ENCODE measurements around the gene AHRR. TPM values are rescaled to one million over a fixed set of nuclear protein-coding genes. Genes with fewer than 3 reads are reported as not detected.
"Not testable (repeated sequence)": the region's sequence is repeated elsewhere in the genome, so short reads cannot be mapped to it uniquely, and the experiment has no call there.

Gene AHRR
- polyA plus RNA-seq, 3 donors: 0.15 TPM; not detected in 1

GRCh38 chr5:300691-301435 is 20.7 kb upstream of the AHRR start:
- H3K9ac ChIP-seq (ENCODE audit: insufficient read depth, low read length, poor library complexity, severe bottlenecking); H3K4me3 Mint-ChIP-seq; H3K9me3 Mint-ChIP-seq; H2AFZ ChIP-seq (ENCODE audit: insufficient read depth, low read depth, low read length, poor library complexity, severe bottlenecking); H3K4me1 ChIP-seq (ENCODE audit: control insufficient read depth in 1 of 2, insufficient read depth in 2 of 2, low read length in 2 of 2); DNase-seq; H3K4me2 ChIP-seq (replicated peaks; ENCODE audit: extremely low read depth, low read length, poor library complexity, severe bottlenecking); H3K27me3 Mint-ChIP-seq (ENCODE audit: low read depth in 3 of 3); H3K79me2 ChIP-seq (ENCODE audit: insufficient read depth, low read length); H3K9me3 ChIP-seq (replicated peaks in 1 of 2; ENCODE audit: control insufficient read depth in 1 of 2, insufficient read depth in 1 of 2, low read length in 2 of 2); H3K27ac ChIP-seq (ENCODE audit: low read depth in 1 of 2, low read length in 2 of 2); H3K27me3 ChIP-seq (ENCODE audit: control insufficient read depth in 2 of 2, insufficient read depth in 2 of 2, low read length in 2 of 2); H3K4me3 ChIP-seq (replicated peaks in 1 of 3; ENCODE audit: low read depth in 2 of 3, low read length in 3 of 3); intact Hi-C loops (cut with micrococcal nuclease): not testable (repeated sequence)
- H3K27ac Mint-ChIP-seq: peak overlapping the region in 1 of 7 donors; percentile 37
- peaks cover 12% of the 10 kb centered on the region for H3K4me1 Mint-ChIP-seq
- peaks cover 67% of the 10 kb centered on the region for H4K20me1 ChIP-seq (ENCODE audit: insufficient read depth, low read length)
- 98% methylated on average over 10 of the region's 21 CpGs for WGBS (ENCODE audit: insufficient coverage)
- H3K36me3 ChIP-seq (replicated peaks in 1 of 2; ENCODE audit: control insufficient read depth in 1 of 2, insufficient read depth in 2 of 2, low read length in 2 of 2): peaks cover 8 to 17% of the 10 kb centered on the region in 2 donors
- peaks cover 19% of the 10 kb centered on the region in 2 donors for H3K36me3 Mint-ChIP-seq

- intact Hi-C loops (cut with micrococcal nuclease); H3K79me2 ChIP-seq (ENCODE audit: insufficient read depth, low read length); H3K27ac ChIP-seq (ENCODE audit: low read depth in 1 of 2, low read length in 2 of 2); H3K9me3 ChIP-seq (replicated peaks in 1 of 2; ENCODE audit: control insufficient read depth in 1 of 2, insufficient read depth in 1 of 2, low read length in 2 of 2); H3K4me3 Mint-ChIP-seq; H3K4me3 ChIP-seq (replicated peaks in 1 of 3; ENCODE audit: low read depth in 2 of 3, low read length in 3 of 3); H3K9ac ChIP-seq (ENCODE audit: insufficient read depth, low read length, poor library complexity, severe bottlenecking); H3K4me1 Mint-ChIP-seq; H3K9me3 Mint-ChIP-seq; DNase-seq; H3K27me3 Mint-ChIP-seq (ENCODE audit: low read depth in 3 of 3); H3K4me2 ChIP-seq (replicated peaks; ENCODE audit: extremely low read depth, low read length, poor library complexity, severe bottlenecking); H3K4me1 ChIP-seq (ENCODE audit: control insufficient read depth in 1 of 2, insufficient read depth in 2 of 2, low read length in 2 of 2); H3K27ac Mint-ChIP-seq; H2AFZ ChIP-seq (ENCODE audit: insufficient read depth, low read depth, low read length, poor library complexity, severe bottlenecking); H3K27me3 ChIP-seq (ENCODE audit: control insufficient read depth in 2 of 2, insufficient read depth in 2 of 2, low read length in 2 of 2): not testable (repeated sequence)
- WGBS (ENCODE audit: insufficient coverage): 100% methylated on average over 8 of the region's 8 CpGs
- H3K36me3 Mint-ChIP-seq: peaks cover 31 to 34% of the 10 kb centered on the region in 2 donors
- Histone ChIP-seq H3K36me3 (replicated peaks in 1 of 2; ENCODE audit: control insufficient read depth in 1 of 2, insufficient read depth in 2 of 2, low read length in 2 of 2) (peaks cover 22 to 33% of the 10 kb centered on the region in 2 donors), H4K20me1 (ENCODE audit: insufficient read depth, low read length) (peaks cover 61% of the 10 kb centered on the region)
Observed at GRCh38 chr5:302416-302815, 19.1 kb upstream of the AHRR start.

GRCh38 chr5:302966-303365 is 18.5 kb upstream of the AHRR start:
- no peak overlapping the region for H3K27ac ChIP-seq (ENCODE audit: low read depth in 1 of 2, low read length in 2 of 2)
- no peak overlapping the region for H3K4me3 ChIP-seq (replicated peaks in 1 of 3; ENCODE audit: low read depth in 2 of 3, low read length in 3 of 3)
- H3K9ac ChIP-seq (ENCODE audit: insufficient read depth, low read length, poor library complexity, severe bottlenecking): no peak overlapping the region
- no peak for TF ChIP-seq CTCF (IDR thresholded peaks at IDR 0.05)
- no peaks in the 10 kb centered on the region for H3K27me3 ChIP-seq (ENCODE audit: control insufficient read depth in 2 of 2, insufficient read depth in 2 of 2, low read length in 2 of 2)
- Mint-ChIP-seq H3K36me3 (peaks cover 36 to 40% of the 10 kb centered on the region in 2 donors), H3K9me3 (peaks cover 0 to 2% (median 0%) of the 10 kb centered on the region in 7 donors), H3K27ac (no peak overlapping the region), H3K4me1 (no peaks in the 10 kb centered on the region), H3K27me3 (ENCODE audit: low read depth in 3 of 3) (peaks cover 0 to 2% (median 2%) of the 10 kb centered on the region in 3 donors), H3K4me3 (no peak overlapping the region)
- H3K79me2 ChIP-seq (ENCODE audit: insufficient read depth, low read length): peaks cover 9% of the 10 kb centered on the region
- H4K20me1 ChIP-seq (ENCODE audit: insufficient read depth, low read length): peaks cover 60% of the 10 kb centered on the region
- 91% methylated on average over 7 of the region's 8 CpGs for WGBS (ENCODE audit: insufficient coverage)
- H3K4me2 ChIP-seq (replicated peaks; ENCODE audit: extremely low read depth, low read length, poor library complexity, severe bottlenecking): no peak overlapping the region
- no peaks in the 10 kb centered on the region for H3K4me1 ChIP-seq (ENCODE audit: control insufficient read depth in 1 of 2, insufficient read depth in 2 of 2, low read length in 2 of 2)
- H3K36me3 ChIP-seq (replicated peaks in 1 of 2; ENCODE audit: control insufficient read depth in 1 of 2, insufficient read depth in 2 of 2, low read length in 2 of 2): peaks cover 28 to 38% of the 10 kb centered on the region in 2 donors
- intact Hi-C loops (cut with micrococcal nuclease): no loop called here
- DNase-seq: no peak
- no peaks in the 10 kb centered on the region for H3K9me3 ChIP-seq (replicated peaks in 1 of 2; ENCODE audit: control insufficient read depth in 1 of 2, insufficient read depth in 1 of 2, low read length in 2 of 2)
- no peak overlapping the region for H2AFZ ChIP-seq (ENCODE audit: insufficient read depth, low read depth, low read length, poor library complexity, severe bottlenecking)

DNA sequence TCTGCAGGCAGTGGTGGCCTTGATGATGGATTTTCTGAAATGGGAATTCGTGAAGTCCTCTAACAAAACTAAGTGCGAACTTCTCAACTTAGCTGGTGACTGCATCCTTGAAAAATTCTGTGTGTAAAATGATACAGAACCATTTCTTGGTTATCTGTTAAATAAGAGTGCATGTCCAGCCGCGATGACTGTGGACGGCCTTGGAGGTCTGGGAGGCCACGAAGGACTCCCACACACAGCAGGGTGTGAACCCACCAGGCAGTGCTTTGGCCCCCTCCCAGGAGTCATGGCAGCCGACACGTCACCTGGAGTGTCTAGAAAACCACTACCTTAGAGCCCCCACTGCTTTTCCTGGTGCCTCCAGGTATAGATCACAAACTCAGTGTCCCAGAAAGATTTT is 17.8 kb upstream of the AHRR start:
- intact Hi-C loops (cut with micrococcal nuclease); H3K27ac Mint-ChIP-seq; H3K9ac ChIP-seq (ENCODE audit: insufficient read depth, low read length, poor library complexity, severe bottlenecking); H3K9me3 ChIP-seq (replicated peaks in 1 of 2; ENCODE audit: control insufficient read depth in 1 of 2, insufficient read depth in 1 of 2, low read length in 2 of 2); H3K4me3 Mint-ChIP-seq; H3K27ac ChIP-seq (ENCODE audit: low read depth in 1 of 2, low read length in 2 of 2); H3K9me3 Mint-ChIP-seq; H3K4me1 ChIP-seq (ENCODE audit: control insufficient read depth in 1 of 2, insufficient read depth in 2 of 2, low read length in 2 of 2); H3K4me2 ChIP-seq (replicated peaks; ENCODE audit: extremely low read depth, low read length, poor library complexity, severe bottlenecking); H3K79me2 ChIP-seq (ENCODE audit: insufficient read depth, low read length); H3K4me1 Mint-ChIP-seq; H3K4me3 ChIP-seq (replicated peaks in 1 of 3; ENCODE audit: low read depth in 2 of 3, low read length in 3 of 3); H2AFZ ChIP-seq (ENCODE audit: insufficient read depth, low read depth, low read length, poor library complexity, severe bottlenecking); DNase-seq; H3K27me3 Mint-ChIP-seq (ENCODE audit: low read depth in 3 of 3); H3K27me3 ChIP-seq (ENCODE audit: control insufficient read depth in 2 of 2, insufficient read depth in 2 of 2, low read length in 2 of 2): not testable (repeated sequence)
- WGBS (ENCODE audit: insufficient coverage): no CpG with 5 or more reads among the region's 8 CpGs
- Histone ChIP-seq H3K36me3 (replicated peaks in 1 of 2; ENCODE audit: control insufficient read depth in 1 of 2, insufficient read depth in 2 of 2, low read length in 2 of 2) (peaks cover 35 to 46% of the 10 kb centered on the region in 2 donors), H4K20me1 (ENCODE audit: insufficient read depth, low read length) (peaks cover 62% of the 10 kb centered on the region)
- H3K36me3 Mint-ChIP-seq: peaks cover 43 to 48% of the 10 kb centered on the region in 2 donors
